Epithelial cell of esophagus (primary cell): ENCODE measurements around the gene SLIT3.

ENCODE experiments used
- DNase-seq: peaks from one replicate; pipeline ENCODE4 v3.0.0; 2010; ENCODE audit warnings: low read depth
- H3K4me3 ChIP-seq: 2 replicates; pipeline ENCODE4 v1.5.1; 2011; ENCODE audit warnings: mild to moderate bottlenecking, low read length, control low read depth
- TF ChIP-seq, protein P1 (sequence below): IDR thresholded peaks from 2 replicates; pipeline ENCODE4 v1.5.1; 2011; ENCODE audit warnings: low read depth, mild to moderate bottlenecking, low read length, control low read depth, inconsistent platforms; ENCODE audit not compliant: insufficient read depth; ENCODE audit errors: missing control alignments

SLIT3 gene

DNA sequence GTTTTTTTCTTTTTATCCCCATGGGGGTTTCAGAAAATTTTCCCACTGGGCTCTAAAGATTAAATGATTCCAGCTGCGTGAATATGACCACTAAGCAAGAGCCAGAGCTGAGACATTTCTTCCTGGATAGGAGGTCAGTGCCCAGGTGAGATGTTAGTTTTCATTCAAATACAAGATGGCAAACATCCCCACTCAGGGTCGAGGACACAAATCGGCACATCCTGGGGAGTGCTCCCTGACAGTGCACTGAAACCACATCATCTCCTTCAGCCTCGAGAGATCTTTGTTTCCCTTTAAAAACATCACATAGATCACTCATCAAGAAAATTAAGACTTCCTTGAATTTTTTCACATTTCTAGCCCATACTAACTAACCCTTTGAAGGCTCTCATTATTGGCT lies 448.6 kb downstream of the SLIT3 start:
- no peak overlapping the region for H3K4me3 ChIP-seq
- DNase-seq, result no peak
- TF ChIP-seq, protein P1, sequence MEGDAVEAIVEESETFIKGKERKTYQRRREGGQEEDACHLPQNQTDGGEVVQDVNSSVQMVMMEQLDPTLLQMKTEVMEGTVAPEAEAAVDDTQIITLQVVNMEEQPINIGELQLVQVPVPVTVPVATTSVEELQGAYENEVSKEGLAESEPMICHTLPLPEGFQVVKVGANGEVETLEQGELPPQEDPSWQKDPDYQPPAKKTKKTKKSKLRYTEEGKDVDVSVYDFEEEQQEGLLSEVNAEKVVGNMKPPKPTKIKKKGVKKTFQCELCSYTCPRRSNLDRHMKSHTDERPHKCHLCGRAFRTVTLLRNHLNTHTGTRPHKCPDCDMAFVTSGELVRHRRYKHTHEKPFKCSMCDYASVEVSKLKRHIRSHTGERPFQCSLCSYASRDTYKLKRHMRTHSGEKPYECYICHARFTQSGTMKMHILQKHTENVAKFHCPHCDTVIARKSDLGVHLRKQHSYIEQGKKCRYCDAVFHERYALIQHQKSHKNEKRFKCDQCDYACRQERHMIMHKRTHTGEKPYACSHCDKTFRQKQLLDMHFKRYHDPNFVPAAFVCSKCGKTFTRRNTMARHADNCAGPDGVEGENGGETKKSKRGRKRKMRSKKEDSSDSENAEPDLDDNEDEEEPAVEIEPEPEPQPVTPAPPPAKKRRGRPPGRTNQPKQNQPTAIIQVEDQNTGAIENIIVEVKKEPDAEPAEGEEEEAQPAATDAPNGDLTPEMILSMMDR, result no peak

DNA sequence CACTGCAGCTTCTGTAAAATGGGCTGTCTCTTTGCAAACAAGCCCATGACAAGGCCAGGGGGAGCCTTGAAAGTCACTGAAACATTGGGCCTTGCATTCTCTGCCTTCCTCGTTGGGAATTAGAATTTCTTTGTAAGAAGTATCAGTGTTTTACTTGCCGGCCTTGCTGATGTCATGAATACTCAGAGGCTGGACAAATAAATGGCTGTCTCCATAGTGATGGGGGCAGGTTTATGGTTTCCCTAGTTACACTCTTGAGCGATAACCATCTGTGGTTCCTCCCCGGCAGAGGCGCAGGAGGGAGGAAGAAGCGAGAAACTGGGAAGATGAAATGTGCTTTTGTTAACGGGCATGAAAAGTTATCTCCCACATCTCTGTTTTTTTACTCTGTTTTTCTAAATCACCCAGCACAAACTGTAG lies 449.0 kb downstream of the SLIT3 start:
- no peak overlapping the region for H3K4me3 ChIP-seq
- DNase-seq, result no peak
- TF ChIP-seq, protein P1, result no peak

DNA sequence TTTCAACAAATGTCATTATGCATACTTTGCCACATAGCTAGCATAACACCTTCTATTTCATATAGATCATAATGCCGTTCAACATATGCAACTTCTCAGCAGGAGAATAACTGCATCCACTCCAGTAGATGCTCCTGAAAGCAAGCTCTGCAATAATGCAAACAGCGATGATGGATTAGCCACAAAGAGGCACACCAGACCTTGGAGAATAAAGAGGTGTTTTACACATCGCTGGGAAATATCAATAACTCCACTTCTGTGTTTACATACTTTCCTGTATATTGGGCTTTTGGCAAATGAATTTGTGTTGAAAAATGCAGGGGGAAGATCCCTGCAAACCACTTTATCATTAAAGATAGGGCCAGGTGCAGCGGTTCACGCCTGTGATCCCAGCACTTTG lies 450.3 kb downstream of the SLIT3 start:
- TF ChIP-seq, protein P1, result no peak
- DNase-seq, result no peak
- H3K4me3 ChIP-seq, result no peak overlapping the region

DNA sequence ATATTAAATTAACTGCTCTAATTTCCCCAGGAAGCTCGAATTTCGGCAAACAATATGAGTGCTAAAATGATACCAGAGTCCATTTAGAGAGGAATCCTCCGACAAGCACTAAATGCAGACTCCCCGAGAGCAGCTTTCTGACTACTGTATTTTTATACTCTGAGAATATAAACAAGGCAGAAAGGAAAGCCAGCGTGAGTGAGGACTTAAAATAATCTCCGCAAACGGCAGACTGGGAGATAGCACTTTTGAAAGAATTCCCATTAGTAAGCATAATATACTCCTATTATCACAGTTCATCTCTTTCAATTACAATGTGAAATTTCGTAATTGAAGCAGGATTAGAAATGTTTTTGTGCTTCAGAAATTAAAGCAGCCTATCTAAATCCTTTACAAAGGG lies 452.4 kb downstream of the SLIT3 start:
- DNase-seq, result no peak
- no peak overlapping the region for H3K4me3 ChIP-seq
- TF ChIP-seq, protein P1, result no peak

DNA sequence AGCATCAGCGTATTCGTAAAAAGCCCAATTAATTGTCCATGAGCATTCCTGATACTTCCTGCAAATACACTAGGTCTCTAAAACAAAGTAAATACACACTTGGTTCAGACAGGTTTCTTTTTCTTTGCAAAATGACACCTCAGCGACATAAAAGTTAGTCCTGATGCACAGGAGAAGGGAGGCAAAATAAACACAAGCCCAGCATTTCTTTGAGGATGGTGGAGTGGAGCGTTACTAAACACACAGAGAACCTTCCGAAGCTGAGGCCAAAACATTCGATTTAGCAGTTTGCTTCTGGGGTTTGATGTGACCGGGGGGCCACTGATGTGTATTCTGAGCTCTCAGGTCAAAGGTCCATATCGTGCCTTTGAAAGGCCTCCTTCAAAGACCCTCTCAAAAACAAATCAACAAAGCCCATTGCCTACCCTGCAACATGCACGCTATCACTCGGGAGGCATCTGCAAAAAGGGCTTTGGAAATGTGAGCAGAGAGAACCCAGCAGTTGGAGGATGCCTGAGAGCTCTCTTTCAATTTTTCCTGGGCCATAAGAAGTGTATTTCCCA lies 453.3 kb downstream of the SLIT3 start:
- no peak overlapping the region for H3K4me3 ChIP-seq
- TF ChIP-seq, protein P1, result no peak
- no peak for DNase-seq

DNA sequence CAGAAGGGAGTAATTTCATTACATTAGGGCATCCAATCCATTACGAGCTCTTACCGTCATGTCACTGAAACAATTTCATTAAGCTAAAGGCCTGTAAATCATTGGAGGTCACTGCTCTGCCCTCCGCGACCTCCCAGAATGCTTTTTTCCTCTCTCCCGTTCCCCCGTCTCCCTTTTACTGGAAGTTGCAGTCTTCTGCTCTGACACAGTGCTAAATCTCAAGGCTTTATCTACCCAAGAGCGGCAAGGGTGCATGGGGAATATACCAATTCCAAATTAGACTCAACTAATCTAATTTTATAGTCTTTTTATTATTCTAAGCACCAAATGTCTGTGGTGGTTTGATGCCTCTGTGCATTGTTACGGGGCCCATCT lies 456.0 kb downstream of the SLIT3 start:
- DNase-seq, result no peak
- no peak overlapping the region for H3K4me3 ChIP-seq
- TF ChIP-seq, protein P1, result no peak
